ENCODE measurements around the gene PPP2R2C. TPM values are rescaled to one million over a fixed set of nuclear protein-coding genes. Genes with fewer than 3 reads are reported as not detected.

PPP2R2C gene
- polyA plus RNA-seq, 1 of the 3 experiments (the other 2 are of a cell fraction): 0.21 TPM

DNA sequence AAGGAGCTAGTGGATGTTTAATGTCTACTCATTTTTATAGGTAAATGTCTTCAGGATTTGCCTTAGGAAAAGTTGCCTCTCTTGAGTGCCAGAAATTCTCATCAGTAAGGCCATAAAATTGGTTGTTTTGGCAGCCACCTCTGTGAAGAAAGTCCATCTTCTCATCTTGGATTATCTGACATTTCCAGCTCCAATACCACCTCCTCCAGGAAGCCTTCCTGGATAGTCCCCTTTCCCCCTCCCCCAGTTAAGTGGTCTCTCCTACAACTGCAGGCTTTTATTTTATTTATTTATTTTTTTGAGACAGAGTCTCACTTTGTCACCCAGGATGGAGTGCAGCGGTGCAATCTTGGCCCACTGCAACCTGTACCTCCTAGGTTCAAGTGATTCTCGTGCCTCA is 87.1 kb downstream of the PPP2R2C start:
- 56% methylated on average over 2 of the region's 2 CpGs for WGBS (ENCODE audit: low lambda C conversion rate)
- ChIA-PET POLR2A (no interaction called here), CTCF (interaction anchor here (0.6 to 1.7 kb wide), 6 partner anchors 13 to 358 kb away, joined by 3 to 5 read pairs (median 3); no protein-coding TSS in a partner anchor)
- Histone ChIP-seq H2AFZ (ENCODE audit: low read depth) (no peak overlapping the region), H3K9ac (no peak overlapping the region), H3K36me3 (replicated peaks in 1 of 2; ENCODE audit: control insufficient read depth in 1 of 2, insufficient read depth in 2 of 2, low read length in 1 of 2) (no peaks in the 10 kb centered on the region), H3K4me3 (ENCODE audit: low read depth in 2 of 2, low read length in 1 of 2) (no peak overlapping the region), H3K79me2 (ENCODE audit: insufficient read depth) (no peaks in the 10 kb centered on the region), H3K9me2 (no peaks in the 10 kb centered on the region), H3K27me3 (ENCODE audit: insufficient read depth) (no peaks in the 10 kb centered on the region), H3K4me1 (ENCODE audit: control insufficient read depth in 1 of 2, insufficient read depth in 2 of 2, low read depth in 1 of 2, low read length in 1 of 2) (peaks cover 0 to 4% of the 10 kb centered on the region in 2 experiments; a peak in 1 of 4 replicates), H3K27ac (ENCODE audit: low read depth in 2 of 2, low read length in 1 of 2) (no peak overlapping the region), H3F3A (replicated peaks; ENCODE audit: insufficient read depth) (no peaks in the 10 kb centered on the region), H4K20me1 (ENCODE audit: insufficient read depth) (no peaks in the 10 kb centered on the region), H3K9me3 (no peaks in the 10 kb centered on the region), H3K4me2 (no peak overlapping the region)
- DNase-seq: no peak
- no peak for TF ChIP-seq ELF1 (IDR thresholded peaks at IDR 0.05)
- no peak for TF ChIP-seq FOXJ3 (CRISPR knock-in tag; IDR thresholded peaks at IDR 0.05)
- TF ChIP-seq USF2 (IDR thresholded peaks at IDR 0.05; ENCODE audit: borderline replicate concordance, low read depth, low read length): no peak
- TF ChIP-seq, protein P1, sequence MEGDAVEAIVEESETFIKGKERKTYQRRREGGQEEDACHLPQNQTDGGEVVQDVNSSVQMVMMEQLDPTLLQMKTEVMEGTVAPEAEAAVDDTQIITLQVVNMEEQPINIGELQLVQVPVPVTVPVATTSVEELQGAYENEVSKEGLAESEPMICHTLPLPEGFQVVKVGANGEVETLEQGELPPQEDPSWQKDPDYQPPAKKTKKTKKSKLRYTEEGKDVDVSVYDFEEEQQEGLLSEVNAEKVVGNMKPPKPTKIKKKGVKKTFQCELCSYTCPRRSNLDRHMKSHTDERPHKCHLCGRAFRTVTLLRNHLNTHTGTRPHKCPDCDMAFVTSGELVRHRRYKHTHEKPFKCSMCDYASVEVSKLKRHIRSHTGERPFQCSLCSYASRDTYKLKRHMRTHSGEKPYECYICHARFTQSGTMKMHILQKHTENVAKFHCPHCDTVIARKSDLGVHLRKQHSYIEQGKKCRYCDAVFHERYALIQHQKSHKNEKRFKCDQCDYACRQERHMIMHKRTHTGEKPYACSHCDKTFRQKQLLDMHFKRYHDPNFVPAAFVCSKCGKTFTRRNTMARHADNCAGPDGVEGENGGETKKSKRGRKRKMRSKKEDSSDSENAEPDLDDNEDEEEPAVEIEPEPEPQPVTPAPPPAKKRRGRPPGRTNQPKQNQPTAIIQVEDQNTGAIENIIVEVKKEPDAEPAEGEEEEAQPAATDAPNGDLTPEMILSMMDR (IDR thresholded peaks at IDR 0.05): no peak

DNA sequence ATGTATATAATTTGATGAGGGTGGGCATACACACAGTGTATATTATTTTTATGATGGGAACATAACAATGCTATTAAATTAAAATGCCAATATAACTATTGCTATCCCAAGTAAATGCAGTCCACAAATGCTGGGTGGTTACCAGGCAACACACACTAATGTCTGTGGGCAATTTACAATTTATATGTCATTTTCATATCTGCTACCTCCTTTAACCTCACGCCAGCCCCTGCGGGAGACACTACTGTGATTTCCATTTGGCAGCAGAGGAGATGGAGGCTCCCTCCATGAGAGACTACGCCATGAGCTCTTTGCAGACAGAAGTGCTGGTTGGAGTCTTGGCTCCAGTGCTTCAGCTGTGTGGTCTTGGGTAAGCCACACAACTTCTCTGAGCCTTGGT is 87.9 kb downstream of the PPP2R2C start:
- CTCF ChIA-PET: interaction anchor here (0.6 to 1.7 kb wide), 4 partner anchors 134 to 1953 kb away, joined by 3 to 5 read pairs (median 3); no protein-coding TSS in a partner anchor

More for the DNA sequence above, 87.9 kb downstream of the PPP2R2C start:
- Histone ChIP-seq H3K4me2 (no peak overlapping the region), H2AFZ (ENCODE audit: low read depth) (no peak overlapping the region), H3K4me3 (ENCODE audit: low read depth in 2 of 2, low read length in 1 of 2) (no peak overlapping the region), H3K27me3 (ENCODE audit: insufficient read depth) (no peaks in the 10 kb centered on the region), H3K79me2 (ENCODE audit: insufficient read depth) (no peaks in the 10 kb centered on the region), H3K4me1 (ENCODE audit: control insufficient read depth in 1 of 2, insufficient read depth in 2 of 2, low read depth in 1 of 2, low read length in 1 of 2) (peaks cover 0 to 8% of the 10 kb centered on the region in 2 experiments; a peak in 1 of 4 replicates), H3K9me3 (no peaks in the 10 kb centered on the region), H3K9ac (no peak overlapping the region), H3K36me3 (replicated peaks in 1 of 2; ENCODE audit: control insufficient read depth in 1 of 2, insufficient read depth in 2 of 2, low read length in 1 of 2) (no peaks in the 10 kb centered on the region), H3K9me2 (no peaks in the 10 kb centered on the region), H3K27ac (ENCODE audit: low read depth in 2 of 2, low read length in 1 of 2) (no peak overlapping the region), H4K20me1 (ENCODE audit: insufficient read depth) (no peaks in the 10 kb centered on the region), H3F3A (replicated peaks; ENCODE audit: insufficient read depth) (no peaks in the 10 kb centered on the region)
- 51% methylated on average over 3 of the region's 3 CpGs for WGBS (ENCODE audit: low lambda C conversion rate)
- no peak for DNase-seq
- TF ChIP-seq GABPA (IDR thresholded peaks at IDR 0.05; ENCODE audit: low read depth) (no peak), EP300 (IDR thresholded peaks at IDR 0.05; ENCODE audit: borderline replicate concordance in 1 of 2, low read depth in 1 of 2, low read length in 1 of 2) (no peak), MEF2A (IDR thresholded peaks at IDR 0.05; ENCODE audit: borderline replicate concordance, low read depth) (no peak), POLR2AphosphoS5 (IDR thresholded peaks at IDR 0.05; ENCODE audit: low read depth, low read length) (no peak), USF2 (IDR thresholded peaks at IDR 0.05; ENCODE audit: borderline replicate concordance, low read depth, low read length) (no peak), SIN3A (IDR thresholded peaks at IDR 0.05; ENCODE audit: borderline replicate concordance, low read depth, low read length) (no peak), FOXJ3 (CRISPR knock-in tag; IDR thresholded peaks at IDR 0.05) (no peak), RFX5 (IDR thresholded peaks at IDR 0.05; ENCODE audit: low read length) (no peak), EZH2phosphoT487 (IDR thresholded peaks at IDR 0.05; ENCODE audit: borderline replicate concordance, low read depth) (no peak), RAD21 (IDR thresholded peaks at IDR 0.05; ENCODE audit: low read length) (no peak), FOXM1 (IDR thresholded peaks at IDR 0.05; ENCODE audit: low read depth) (no peak), NFIC (IDR thresholded peaks at IDR 0.05; ENCODE audit: borderline replicate concordance) (no peak), ZBTB33 (IDR thresholded peaks at IDR 0.05; ENCODE audit: borderline replicate concordance, low read depth) (no peak), TCF12 (IDR thresholded peaks at IDR 0.05) (no peak)
- TF ChIP-seq, protein P2, sequence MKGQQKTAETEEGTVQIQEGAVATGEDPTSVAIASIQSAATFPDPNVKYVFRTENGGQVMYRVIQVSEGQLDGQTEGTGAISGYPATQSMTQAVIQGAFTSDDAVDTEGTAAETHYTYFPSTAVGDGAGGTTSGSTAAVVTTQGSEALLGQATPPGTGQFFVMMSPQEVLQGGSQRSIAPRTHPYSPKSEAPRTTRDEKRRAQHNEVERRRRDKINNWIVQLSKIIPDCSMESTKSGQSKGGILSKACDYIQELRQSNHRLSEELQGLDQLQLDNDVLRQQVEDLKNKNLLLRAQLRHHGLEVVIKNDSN (IDR thresholded peaks at IDR 0.05; ENCODE audit: borderline replicate concordance, low read depth): no peak
- TF ChIP-seq, protein P1 (IDR thresholded peaks at IDR 0.05): no peak
- POLR2A ChIA-PET: no interaction called here

Measured in SK-N-SH (cell line).